ENCODE measurements around the gene ACTR5. TPM values are rescaled to one million over a fixed set of nuclear protein-coding genes. Genes with fewer than 3 reads are reported as not detected.
A peak's percentile ranks its signal among the peaks of the same experiment; 100 is the strongest.

ACTR5 gene
- polyA plus RNA-seq, 1 donor from 2014 or later, result 23.3 TPM

- Histone ChIP-seq H3K79me2 (replicated peaks; ENCODE audit: insufficient read depth, low read length) (peaks cover 22% of the 10 kb centered on the region), H2AFZ (ENCODE audit: low read depth, low read length) (no peak overlapping the region), H3K4me2 (ENCODE audit: low read length) (no peak overlapping the region), H3F3A (ENCODE audit: insufficient read depth, low read length, poor library complexity, severe bottlenecking) (peaks cover 3% of the 10 kb centered on the region), H3K9me3 (ENCODE audit: low read length) (no peaks in the 10 kb centered on the region), H3K27me3 (ENCODE audit: insufficient read depth, low read depth, low read length) (no peaks in the 10 kb centered on the region), H3K36me3 (ENCODE audit: insufficient read depth, low read length) (peaks cover 5% of the 10 kb centered on the region), H3K9ac (ENCODE audit: low read length) (peak overlapping the region; percentile 70), H3K9me2 (ENCODE audit: insufficient read depth, low read length) (no peaks in the 10 kb centered on the region), H4K20me1 (ENCODE audit: insufficient read depth) (no peaks in the 10 kb centered on the region), H3K27ac (ENCODE audit: low read length) (peak overlapping the region; percentile 75), H3K4me3 (ENCODE audit: low read length) (peak overlapping the region; percentile 94)
- TF ChIP-seq POLR2AphosphoS5 (IDR thresholded peaks at IDR 0.05) (no peak), RAD21 (conservative IDR thresholded peaks at IDR 0.05) (peak; percentile 23), SMC3 (conservative IDR thresholded peaks at IDR 0.05; ENCODE audit: poor library complexity) (no peak)
These were observed 664 bp upstream of the ACTR5 start for GRCh38 chr20:38747495-38748096.

- H3K9ac ChIP-seq (ENCODE audit: low read length), result peak overlapping the region; percentile 70
These were observed 545 bp downstream of the ACTR5 start for GRCh38 chr20:38748861-38749149.

More at GRCh38 chr20:38748861-38749149, 545 bp downstream of the ACTR5 start:
- H3K27me3 ChIP-seq (ENCODE audit: insufficient read depth, low read depth, low read length), result no peaks in the 10 kb centered on the region
- H3K27ac ChIP-seq (ENCODE audit: low read length), result peak overlapping the region; percentile 75
- no peaks in the 10 kb centered on the region for H3K9me3 ChIP-seq (ENCODE audit: low read length)
- peak overlapping the region; percentile 94 for H3K4me3 ChIP-seq (ENCODE audit: low read length)
- no peaks in the 10 kb centered on the region for H3K9me2 ChIP-seq (ENCODE audit: insufficient read depth, low read length)
- TF ChIP-seq CTCF (IDR thresholded peaks at IDR 0.05; ENCODE audit: poor library complexity, severe bottlenecking), result no peak
- no peak for TF ChIP-seq SMC3 (conservative IDR thresholded peaks at IDR 0.05; ENCODE audit: poor library complexity)
- TF ChIP-seq MXI1 (conservative IDR thresholded peaks at IDR 0.05; ENCODE audit: poor library complexity, severe bottlenecking), result no peak
- TF ChIP-seq EP300 (conservative IDR thresholded peaks at IDR 0.05; ENCODE audit: poor library complexity, severe bottlenecking), result no peak
- TF ChIP-seq RAD21 (conservative IDR thresholded peaks at IDR 0.05), result no peak
- no peak for TF ChIP-seq REST (IDR thresholded peaks at IDR 0.05; ENCODE audit: borderline replicate concordance)
- no peak for TF ChIP-seq TAF1 (IDR thresholded peaks at IDR 0.05; ENCODE audit: low read depth)
- TF ChIP-seq POLR2AphosphoS5 (IDR thresholded peaks at IDR 0.05), result no peak
- no peak for TF ChIP-seq EZH2 (IDR thresholded peaks at IDR 0.05; ENCODE audit: borderline replicate concordance, insufficient read depth, low read length, poor library complexity, severe bottlenecking)
- peak overlapping the region; percentile 30 for H2AFZ ChIP-seq (ENCODE audit: low read depth, low read length)
- H3K36me3 ChIP-seq (ENCODE audit: insufficient read depth, low read length), result peaks cover 8% of the 10 kb centered on the region
- peaks cover 22% of the 10 kb centered on the region for H3K79me2 ChIP-seq (replicated peaks; ENCODE audit: insufficient read depth, low read length)
- peaks cover 3% of the 10 kb centered on the region for H3F3A ChIP-seq (ENCODE audit: insufficient read depth, low read length, poor library complexity, severe bottlenecking)
- no peaks in the 10 kb centered on the region for H4K20me1 ChIP-seq (ENCODE audit: insufficient read depth)
- peak overlapping the region; percentile 93 for H3K4me2 ChIP-seq (ENCODE audit: low read length)

All from neural cell (in vitro differentiated cells).